Activated naive CD8-positive, alpha-beta T cell treated with anti-CD3 and anti-CD28 coated beads, Interleukin-2, amount 10 ng/mL, durations not matched to agents 7 days and 5 days (primary cell): Measurements from ENCODE around the gene MYO15A. TPM values are rescaled to one million over a fixed set of nuclear protein-coding genes. Genes with fewer than 3 reads are reported as not detected.

Source experiments
- ATAC-seq: fragments of 150-1000 bp; cut with Tn5 transposase; one replicate; pipeline ENCODE4 v1.10.0; 2021; ENCODE audit warnings: low read depth, moderate library complexity
- POLR2A ChIA-PET: fragments of 350-600 bp; sonication (Branson Sonifier 250); formaldehyde crosslinking; loops from one replicate; lab custom pipeline; 2021; ENCODE audit warnings: antibody characterized with exemption; lab: Charles Lee
- DNase-seq: peaks from one replicate; pipeline ENCODE4 v3.0.0; 2021
- H3K27ac Mint-ChIP-seq: one replicate; pipeline ENCODE4 v1.8.0; 2022; ENCODE audit warnings: mild to moderate bottlenecking, mixed read lengths
- H3K27me3 Mint-ChIP-seq: one replicate; pipeline ENCODE4 v1.8.0; 2022; ENCODE audit warnings: mild to moderate bottlenecking, moderate library complexity, mixed read lengths
- H3K36me3 Mint-ChIP-seq: one replicate; pipeline ENCODE4 v1.8.0; 2021; ENCODE audit warnings: mild to moderate bottlenecking, mixed read lengths
- H3K4me1 Mint-ChIP-seq: one replicate; pipeline ENCODE4 v1.8.0; 2021; ENCODE audit warnings: mixed read lengths
- H3K4me3 Mint-ChIP-seq: one replicate; pipeline ENCODE4 v1.8.0; 2022; ENCODE audit warnings: mild to moderate bottlenecking, moderate library complexity, mixed read lengths
- H3K9me3 Mint-ChIP-seq: one replicate; pipeline ENCODE4 v1.8.0; 2021; ENCODE audit warnings: mixed read lengths
- total RNA-seq, 2 experiments: library from RNA; stranded (reverse); gene quantifications; one replicate each; pipeline ENCODE4 v1.2.3, GENCODE V29; 2021

Gene MYO15A
- total RNA-seq, 2 experiments from 2014 or later: 1.0 TPM

DNA sequence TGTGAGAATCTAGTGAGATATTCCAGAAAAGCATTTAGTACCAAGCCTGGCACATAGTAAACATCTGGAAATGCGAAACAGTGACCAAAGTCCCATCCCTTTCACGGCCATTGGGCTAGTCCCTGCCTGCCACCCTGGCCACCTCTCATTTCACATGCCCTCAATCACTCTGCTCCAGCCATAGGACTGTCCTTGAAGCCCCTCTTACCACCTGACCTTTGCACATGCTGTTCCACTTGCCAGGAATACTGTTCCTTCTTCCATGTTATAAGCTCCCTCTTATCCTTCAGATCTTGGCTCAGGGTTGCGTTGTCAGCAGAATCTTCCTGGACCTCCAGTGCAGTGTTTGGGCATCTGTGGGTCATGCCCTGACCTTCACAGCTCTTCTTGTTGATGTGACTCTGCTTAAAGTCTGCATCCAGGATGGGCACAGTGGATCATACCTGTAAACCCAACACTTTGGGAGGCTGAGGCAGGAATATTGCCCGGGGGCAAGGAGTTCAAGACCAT is 2.1 kb downstream of the MYO15A start:
- H3K9me3 Mint-ChIP-seq: no peaks in the 10 kb centered on the region
- peaks cover 1% of the 10 kb centered on the region for H3K36me3 Mint-ChIP-seq
- POLR2A ChIA-PET: no interaction called here
- DNase-seq (no peak), ATAC-seq (no peak)
- H3K27ac Mint-ChIP-seq: no peak overlapping the region
- no peak overlapping the region for H3K4me3 Mint-ChIP-seq
- H3K27me3 Mint-ChIP-seq: no peaks in the 10 kb centered on the region
- peaks cover 3% of the 10 kb centered on the region for H3K4me1 Mint-ChIP-seq

- no peak for ATAC-seq
- POLR2A ChIA-PET: no interaction called here
- Mint-ChIP-seq H3K4me3 (no peak overlapping the region), H3K36me3 (peaks cover 1% of the 10 kb centered on the region), H3K27ac (no peak overlapping the region), H3K4me1 (peaks cover 5% of the 10 kb centered on the region), H3K27me3 (no peaks in the 10 kb centered on the region), H3K9me3 (no peaks in the 10 kb centered on the region)
- DNase-seq: no peak
These were observed 2.9 kb downstream of the MYO15A start for GRCh38 chr17:18111330-18111971.

- ATAC-seq (no peak), DNase-seq (no peak)
- H3K4me3 Mint-ChIP-seq: no peak overlapping the region
- no peaks in the 10 kb centered on the region for H3K27me3 Mint-ChIP-seq
- H3K9me3 Mint-ChIP-seq: no peaks in the 10 kb centered on the region
- POLR2A ChIA-PET: no interaction called here
- peaks cover 5% of the 10 kb centered on the region for H3K4me1 Mint-ChIP-seq
- no peaks in the 10 kb centered on the region for H3K36me3 Mint-ChIP-seq
- peak overlapping the region; percentile 22 for H3K27ac Mint-ChIP-seq
These were observed 7.0 kb downstream of the MYO15A start for GRCh38 chr17:18115517-18115916.

- Mint-ChIP-seq H3K4me1 (peaks cover 5% of the 10 kb centered on the region), H3K4me3 (no peak overlapping the region)
These were observed 7.5 kb downstream of the MYO15A start for GRCh38 chr17:18116078-18116477.

DNA sequence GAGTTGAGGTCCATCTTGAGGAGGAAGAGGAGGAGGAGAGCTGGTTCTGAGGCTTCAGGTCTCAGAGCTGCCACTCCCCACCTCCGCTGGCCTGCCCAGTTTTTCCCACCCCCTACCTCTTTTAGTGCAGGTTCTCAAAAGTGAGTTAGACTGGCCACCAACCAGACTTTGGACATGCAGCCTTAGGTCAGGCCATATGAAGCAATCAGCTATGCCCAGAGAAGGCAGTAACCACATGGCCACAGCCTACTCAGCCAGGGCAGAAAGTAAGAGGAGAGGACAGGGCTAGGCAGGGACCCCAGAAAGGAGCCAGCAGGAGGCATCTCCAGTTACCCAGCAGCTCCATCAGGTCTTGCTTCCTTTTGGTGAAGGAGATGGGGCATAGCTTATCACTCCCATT is 9.0 kb downstream of the MYO15A start:
- POLR2A ChIA-PET: no interaction called here
- Mint-ChIP-seq H3K4me1 (peaks cover 5% of the 10 kb centered on the region), H3K36me3 (no peaks in the 10 kb centered on the region), H3K27me3 (no peaks in the 10 kb centered on the region), H3K27ac (no peak overlapping the region), H3K4me3 (no peak overlapping the region), H3K9me3 (no peaks in the 10 kb centered on the region)
- ATAC-seq (no peak), DNase-seq (no peak)

More at GRCh38 chr17:18116078-18116477, 7.5 kb downstream of the MYO15A start:
- no peaks in the 10 kb centered on the region for H3K9me3 Mint-ChIP-seq
- DNase-seq: no peak
- H3K36me3 Mint-ChIP-seq: no peaks in the 10 kb centered on the region
- H3K27me3 Mint-ChIP-seq: no peaks in the 10 kb centered on the region
- H3K27ac Mint-ChIP-seq: no peak overlapping the region
- POLR2A ChIA-PET: no interaction called here
- ATAC-seq: no peak

DNA sequence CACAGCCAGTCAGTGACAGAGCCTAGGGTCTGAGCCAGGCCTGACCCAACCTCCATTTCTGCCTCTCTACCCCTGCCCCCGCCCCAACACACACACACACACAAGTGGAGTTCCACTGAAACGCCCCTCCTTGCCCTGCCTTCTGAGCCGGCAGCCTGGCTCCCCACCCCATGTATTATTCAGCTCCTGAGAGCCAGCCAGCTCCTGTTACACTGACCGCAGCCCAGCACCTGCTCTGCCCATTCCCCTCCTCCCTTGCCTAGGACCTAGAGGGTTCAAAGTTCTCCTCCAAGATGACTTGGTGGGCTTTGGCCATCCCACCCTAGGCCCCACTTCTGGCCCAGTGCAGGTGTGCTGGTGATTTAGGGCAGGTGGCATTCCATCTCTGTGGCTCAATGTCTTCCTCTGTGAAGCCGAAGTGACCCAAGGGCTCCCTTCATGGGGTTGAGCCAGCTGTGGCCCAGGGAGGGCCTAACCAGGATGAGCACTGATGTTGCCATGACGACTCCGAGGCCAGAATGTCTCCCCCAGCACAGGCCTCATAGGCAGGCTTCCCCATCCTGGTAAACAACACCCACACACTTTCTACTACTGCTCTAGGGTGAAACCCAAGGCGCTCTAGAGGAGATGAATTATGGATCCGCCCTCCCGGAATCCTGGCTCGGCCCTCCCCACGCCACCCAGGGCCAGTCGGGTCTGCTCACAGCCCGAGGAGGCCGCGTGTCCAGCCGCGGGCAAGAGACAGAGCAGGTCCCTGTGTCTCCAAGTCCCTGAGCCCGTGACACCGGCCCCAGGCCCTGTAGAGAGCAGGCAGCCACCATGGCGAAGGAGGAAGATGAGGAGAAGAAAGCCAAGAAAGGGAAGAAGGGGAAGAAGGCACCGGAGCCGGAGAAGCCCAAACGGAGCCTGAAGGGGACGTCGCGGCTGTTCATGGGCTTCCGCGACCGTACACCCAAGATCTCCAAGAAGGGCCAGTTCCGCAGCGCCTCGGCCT is 9.7 kb downstream of the MYO15A start:
- no peaks in the 10 kb centered on the region for H3K36me3 Mint-ChIP-seq
- POLR2A ChIA-PET: no interaction called here
- DNase-seq (no peak), ATAC-seq (no peak)
- no peak overlapping the region for H3K27ac Mint-ChIP-seq
- no peaks in the 10 kb centered on the region for H3K27me3 Mint-ChIP-seq
- no peaks in the 10 kb centered on the region for H3K9me3 Mint-ChIP-seq
- peaks cover 5% of the 10 kb centered on the region for H3K4me1 Mint-ChIP-seq
- no peak overlapping the region for H3K4me3 Mint-ChIP-seq

GRCh38 chr17:18119166-18119745 is 10.7 kb downstream of the MYO15A start:
- Mint-ChIP-seq H3K4me3 (no peak overlapping the region), H3K4me1 (peaks cover 3% of the 10 kb centered on the region), H3K9me3 (no peaks in the 10 kb centered on the region), H3K36me3 (no peaks in the 10 kb centered on the region), H3K27ac (no peak overlapping the region), H3K27me3 (no peaks in the 10 kb centered on the region)
- no peak for DNase-seq
- no peak for ATAC-seq
- POLR2A ChIA-PET: no interaction called here

GRCh38 chr17:18119938-18120337 is 11.4 kb downstream of the MYO15A start:
- Mint-ChIP-seq H3K27ac (no peak overlapping the region), H3K27me3 (no peaks in the 10 kb centered on the region), H3K36me3 (no peaks in the 10 kb centered on the region), H3K4me1 (peaks cover 3% of the 10 kb centered on the region), H3K4me3 (no peak overlapping the region), H3K9me3 (no peaks in the 10 kb centered on the region)
- DNase-seq (no peak), ATAC-seq (no peak)
- POLR2A ChIA-PET: no interaction called here

DNA sequence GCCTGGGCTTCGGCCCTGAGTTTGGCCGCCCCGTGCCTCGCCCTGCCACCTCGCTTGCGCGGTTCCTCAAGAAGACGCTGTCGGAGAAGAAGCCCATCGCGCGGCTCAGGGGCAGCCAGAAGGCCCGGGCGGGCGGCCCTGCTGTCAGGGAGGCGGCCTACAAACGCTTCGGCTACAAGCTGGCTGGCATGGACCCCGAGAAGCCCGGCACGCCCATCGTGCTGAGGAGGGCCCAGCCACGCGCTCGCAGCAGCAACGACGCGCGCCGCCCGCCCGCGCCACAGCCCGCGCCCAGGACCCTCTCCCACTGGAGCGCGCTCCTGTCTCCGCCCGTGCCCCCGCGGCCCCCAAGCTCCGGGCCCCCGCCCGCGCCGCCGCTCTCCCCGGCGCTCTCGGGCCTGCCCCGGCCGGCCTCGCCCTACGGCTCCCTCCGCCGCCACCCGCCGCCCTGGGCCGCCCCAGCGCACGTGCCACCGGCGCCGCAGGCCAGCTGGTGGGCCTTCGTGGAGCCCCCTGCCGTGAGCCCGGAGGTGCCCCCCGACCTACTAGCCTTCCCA is 12.0 kb downstream of the MYO15A start:
- Mint-ChIP-seq H3K27ac (no peak overlapping the region), H3K27me3 (no peaks in the 10 kb centered on the region), H3K36me3 (no peaks in the 10 kb centered on the region), H3K4me3 (no peak overlapping the region), H3K9me3 (no peaks in the 10 kb centered on the region), H3K4me1 (peaks cover 3% of the 10 kb centered on the region)
- ATAC-seq (no peak), DNase-seq (no peak)
- POLR2A ChIA-PET: no interaction called here

GRCh38 chr17:18121144-18121910 is 12.8 kb downstream of the MYO15A start:
- H3K27ac Mint-ChIP-seq: no peak overlapping the region
- POLR2A ChIA-PET: no interaction called here
- H3K36me3 Mint-ChIP-seq: no peaks in the 10 kb centered on the region
- H3K9me3 Mint-ChIP-seq: no peaks in the 10 kb centered on the region
- no peak overlapping the region for H3K4me3 Mint-ChIP-seq
- no peaks in the 10 kb centered on the region for H3K27me3 Mint-ChIP-seq
- no peaks in the 10 kb centered on the region for H3K4me1 Mint-ChIP-seq
- DNase-seq (no peak), ATAC-seq (no peak)

DNA sequence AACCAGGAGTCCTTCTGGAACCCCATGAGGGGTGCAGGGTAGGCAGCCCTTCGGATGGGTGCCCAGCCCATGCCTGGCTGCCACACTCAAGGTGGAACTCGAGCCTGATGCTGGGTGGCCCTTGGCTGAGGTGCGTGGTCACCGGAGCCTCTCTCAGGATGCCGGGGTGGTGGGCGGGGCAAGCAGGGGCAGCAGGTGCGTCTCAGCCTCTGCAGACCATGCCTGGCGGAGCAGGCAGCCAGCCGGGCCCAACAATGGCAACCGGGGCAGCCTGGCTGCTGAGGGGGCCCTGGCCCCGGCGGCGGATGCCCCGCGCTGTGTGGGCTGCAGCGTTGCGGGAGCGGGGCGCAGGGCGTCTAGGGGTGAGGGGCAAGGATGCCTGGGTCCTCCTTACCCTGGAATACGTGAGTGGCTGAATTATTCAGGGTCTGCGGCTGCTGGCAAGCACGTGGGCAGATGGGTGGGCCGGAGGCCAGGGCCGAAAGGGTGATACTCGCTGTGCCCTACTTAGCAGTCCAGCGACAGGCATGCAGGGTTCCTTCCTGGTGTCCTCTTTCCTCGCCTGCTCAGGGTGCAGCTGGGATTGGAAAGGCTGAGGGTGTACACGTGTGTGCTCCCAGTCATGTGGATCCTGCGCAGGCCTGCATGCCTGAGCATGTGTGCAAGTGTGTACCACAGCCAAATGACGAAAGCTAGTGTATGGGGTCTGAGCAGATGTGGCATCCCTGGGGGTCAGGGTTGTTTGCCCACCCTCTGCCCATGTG is 14.6 kb downstream of the MYO15A start:
- no peaks in the 10 kb centered on the region for H3K4me1 Mint-ChIP-seq

DNA sequence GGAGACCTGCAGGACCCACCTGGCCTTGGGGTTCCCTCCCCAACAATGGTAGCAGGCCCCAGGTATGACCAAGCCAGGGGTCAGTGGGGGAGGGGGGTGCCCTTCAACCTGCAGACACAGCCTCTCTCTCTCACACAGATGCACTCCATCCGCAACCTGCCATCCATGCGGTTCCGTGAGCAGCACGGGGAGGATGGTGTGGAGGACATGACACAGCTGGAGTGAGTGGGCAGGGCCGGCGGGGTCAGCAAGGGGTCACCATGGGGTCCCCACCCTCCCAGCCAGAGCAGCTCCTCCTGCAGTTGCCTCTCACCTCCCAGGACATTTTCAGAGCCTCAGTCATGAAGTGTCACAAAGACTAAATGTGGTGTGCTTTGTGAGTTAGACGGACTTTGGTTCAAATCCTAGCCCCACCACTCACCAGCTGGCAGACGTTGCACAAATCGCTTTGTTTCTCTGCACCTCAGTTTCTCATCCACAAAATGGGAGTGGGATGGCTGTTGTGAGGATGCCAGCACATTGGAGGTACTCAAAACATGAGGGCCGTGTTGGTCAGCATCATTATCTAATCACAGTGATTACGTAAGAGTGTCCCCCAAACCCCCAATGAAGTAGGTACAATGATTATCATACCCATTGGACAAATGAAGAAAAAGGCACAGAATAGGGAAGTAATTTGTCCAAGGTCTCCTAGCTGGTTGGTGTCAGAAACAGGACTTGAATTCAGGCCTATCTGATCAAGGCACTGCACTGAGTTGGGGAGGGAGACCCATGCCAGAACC is 16.0 kb downstream of the MYO15A start:
- no peak overlapping the region for H3K27ac Mint-ChIP-seq
- POLR2A ChIA-PET: no interaction called here
- H3K36me3 Mint-ChIP-seq: no peaks in the 10 kb centered on the region
- ATAC-seq: no peak
- no peaks in the 10 kb centered on the region for H3K9me3 Mint-ChIP-seq
- H3K4me3 Mint-ChIP-seq: no peak overlapping the region
- no peaks in the 10 kb centered on the region for H3K27me3 Mint-ChIP-seq
- DNase-seq: no peak
- no peaks in the 10 kb centered on the region for H3K4me1 Mint-ChIP-seq

More for the DNA sequence above, 14.6 kb downstream of the MYO15A start:
- H3K9me3 Mint-ChIP-seq: no peaks in the 10 kb centered on the region
- H3K27ac Mint-ChIP-seq: no peak overlapping the region
- H3K27me3 Mint-ChIP-seq: no peaks in the 10 kb centered on the region
- POLR2A ChIA-PET: no interaction called here
- H3K4me3 Mint-ChIP-seq: no peak overlapping the region
- no peaks in the 10 kb centered on the region for H3K36me3 Mint-ChIP-seq
- no peak for DNase-seq
- ATAC-seq: no peak
